HAP-1 (cell line): ENCODE measurements around the gene KSR1.

Source experiments
- DNase-seq, 2 experiments: peaks; one replicate each; pipeline ENCODE4 v3.0.0-alpha.2; 2016 to 2020; ENCODE audit warnings: low spot score in 2 of 2
- H3K27me3 ChIP-seq: fragments of 250-450 bp; sonication (Bioruptor Pico); 2 replicates; pipeline ENCODE4 v1.5.1; 2020; ENCODE audit warnings: low read depth, mild to moderate bottlenecking, moderate library complexity
- H3K36me3 ChIP-seq: fragments of 250-450 bp; sonication (Bioruptor Pico); replicated peaks from 2 replicates; pipeline ENCODE4 v1.5.1; 2020; ENCODE audit warnings: mild to moderate bottlenecking
- H3K4me1 ChIP-seq: fragments of 250-450 bp; sonication (Bioruptor Pico); 2 replicates; pipeline ENCODE4 v1.5.1; 2020; ENCODE audit warnings: mild to moderate bottlenecking
- H3K4me3 ChIP-seq: fragments of 250-450 bp; sonication (Bioruptor Pico); 2 replicates; pipeline ENCODE4 v1.5.1; 2020; ENCODE audit warnings: mild to moderate bottlenecking, moderate library complexity
- H3K9me3 ChIP-seq: fragments of 250-450 bp; sonication (Bioruptor Pico); 2 replicates; pipeline ENCODE4 v1.5.1; 2020; ENCODE audit warnings: mild to moderate bottlenecking, moderate library complexity
- in situ Hi-C: fragments of 300-500 bp; cut with MboI; formaldehyde crosslinking; loops from 3 replicates; pipeline ENCODE4 v1.14.3; 2020; ENCODE audit warnings: low sequenced_read_pairs, inconsistent platforms, mixed read lengths

KSR1 gene

GRCh38 chr17:27520491-27521185 lies 64.4 kb downstream of the KSR1 start:
- peaks cover 30% of the 10 kb centered on the region for H3K4me1 ChIP-seq
- peak; percentile 52 to 65 for DNase-seq
- no peaks in the 10 kb centered on the region for H3K27me3 ChIP-seq
- H3K36me3 ChIP-seq, result no peaks in the 10 kb centered on the region
- no peaks in the 10 kb centered on the region for H3K9me3 ChIP-seq
- H3K4me3 ChIP-seq, result no peak overlapping the region
- in situ Hi-C loops, result no loop called here

GRCh38 chr17:27521281-27522027 lies 65.2 kb downstream of the KSR1 start:
- Histone ChIP-seq H3K27me3 (no peaks in the 10 kb centered on the region), H3K4me1 (peaks cover 26% of the 10 kb centered on the region), H3K9me3 (no peaks in the 10 kb centered on the region), H3K4me3 (no peak overlapping the region), H3K36me3 (no peaks in the 10 kb centered on the region)
- no peak for DNase-seq
- in situ Hi-C loops, result no loop called here

- no peak overlapping the region for H3K4me3 ChIP-seq
- no peak for DNase-seq
- H3K36me3 ChIP-seq, result no peaks in the 10 kb centered on the region
- in situ Hi-C loops, result no loop called here
- peaks cover 22% of the 10 kb centered on the region for H3K4me1 ChIP-seq
- no peaks in the 10 kb centered on the region for H3K9me3 ChIP-seq
- no peaks in the 10 kb centered on the region for H3K27me3 ChIP-seq
Measured at GRCh38 chr17:27522028-27522635, 65.9 kb downstream of the KSR1 start.

GRCh38 chr17:27523712-27524111 lies 67.5 kb downstream of the KSR1 start:
- Histone ChIP-seq H3K36me3 (no peaks in the 10 kb centered on the region), H3K27me3 (no peaks in the 10 kb centered on the region), H3K4me1 (peaks cover 23% of the 10 kb centered on the region), H3K9me3 (no peaks in the 10 kb centered on the region), H3K4me3 (no peak overlapping the region)
- DNase-seq, result no peak
- in situ Hi-C loops, result no loop called here

- in situ Hi-C loops, result no loop called here
- no peaks in the 10 kb centered on the region for H3K36me3 ChIP-seq
- peaks cover 24% of the 10 kb centered on the region for H3K4me1 ChIP-seq
- H3K9me3 ChIP-seq, result no peaks in the 10 kb centered on the region
- no peaks in the 10 kb centered on the region for H3K27me3 ChIP-seq
- no peak overlapping the region for H3K4me3 ChIP-seq
- DNase-seq, result no peak
Measured at GRCh38 chr17:27524594-27524993, 68.3 kb downstream of the KSR1 start.

- Histone ChIP-seq H3K9me3 (no peaks in the 10 kb centered on the region), H3K4me1 (peaks cover 18% of the 10 kb centered on the region), H3K4me3 (no peak overlapping the region), H3K27me3 (no peaks in the 10 kb centered on the region), H3K36me3 (no peaks in the 10 kb centered on the region)
- no peak for DNase-seq
- in situ Hi-C loops, result no loop called here
Measured at GRCh38 chr17:27525316-27525715, 69.1 kb downstream of the KSR1 start.

- no peak for DNase-seq
- H3K36me3 ChIP-seq, result no peaks in the 10 kb centered on the region
- no peaks in the 10 kb centered on the region for H3K9me3 ChIP-seq
- in situ Hi-C loops, result no loop called here
- H3K4me1 ChIP-seq, result peaks cover 15% of the 10 kb centered on the region
- no peaks in the 10 kb centered on the region for H3K27me3 ChIP-seq
- no peak overlapping the region for H3K4me3 ChIP-seq
Measured at GRCh38 chr17:27525836-27526603, 69.8 kb downstream of the KSR1 start.

- Histone ChIP-seq H3K9me3 (no peaks in the 10 kb centered on the region), H3K36me3 (no peaks in the 10 kb centered on the region), H3K4me3 (no peak overlapping the region), H3K4me1 (peaks cover 15% of the 10 kb centered on the region), H3K27me3 (no peaks in the 10 kb centered on the region)
- in situ Hi-C loops, result no loop called here
- DNase-seq, result peak in 1 of 2 experiments; percentile 48
Measured at GRCh38 chr17:27526604-27527002, 70.4 kb downstream of the KSR1 start.

GRCh38 chr17:27529230-27529796 lies 73.1 kb downstream of the KSR1 start:
- no peaks in the 10 kb centered on the region for H3K36me3 ChIP-seq
- in situ Hi-C loops, result no loop called here
- no peak overlapping the region for H3K4me3 ChIP-seq
- DNase-seq, result peak; percentile 20 to 45
- no peaks in the 10 kb centered on the region for H3K27me3 ChIP-seq
- no peaks in the 10 kb centered on the region for H3K9me3 ChIP-seq
- peaks cover 15% of the 10 kb centered on the region for H3K4me1 ChIP-seq

- no peak for DNase-seq
- H3K36me3 ChIP-seq, result no peaks in the 10 kb centered on the region
- in situ Hi-C loops, result no loop called here
- H3K4me3 ChIP-seq, result no peak overlapping the region
- no peaks in the 10 kb centered on the region for H3K27me3 ChIP-seq
- H3K9me3 ChIP-seq, result no peaks in the 10 kb centered on the region
- peaks cover 15% of the 10 kb centered on the region for H3K4me1 ChIP-seq
Measured at GRCh38 chr17:27530764-27531391, 74.6 kb downstream of the KSR1 start.

- in situ Hi-C loops, result no loop called here
- H3K4me1 ChIP-seq, result peaks cover 15% of the 10 kb centered on the region
- no peaks in the 10 kb centered on the region for H3K36me3 ChIP-seq
Measured at GRCh38 chr17:27531469-27531961, 75.3 kb downstream of the KSR1 start.

GRCh38 chr17:27532269-27533263 lies 76.3 kb downstream of the KSR1 start:
- H3K4me3 ChIP-seq, result no peak overlapping the region
- no peaks in the 10 kb centered on the region for H3K36me3 ChIP-seq
- H3K9me3 ChIP-seq, result no peaks in the 10 kb centered on the region
- in situ Hi-C loops, result no loop called here
- DNase-seq, result no peak
- no peaks in the 10 kb centered on the region for H3K27me3 ChIP-seq
- peaks cover 15% of the 10 kb centered on the region for H3K4me1 ChIP-seq

More at GRCh38 chr17:27531469-27531961, 75.3 kb downstream of the KSR1 start:
- DNase-seq, result no peak
- Histone ChIP-seq H3K27me3 (no peaks in the 10 kb centered on the region), H3K9me3 (no peaks in the 10 kb centered on the region), H3K4me3 (no peak overlapping the region)
